Skeletal muscle cell (primary cell): ENCODE results near the gene RABEPK.
"Not testable (repeated sequence)": the region's sequence is repeated elsewhere in the genome, so short reads cannot be mapped to it uniquely, and the experiment has no call there.

Experiments used
- DNase-seq: peaks from one replicate; pipeline ENCODE4 v3.0.0-alpha.2; 2010; ENCODE audit warnings: low read depth
- H3K4me3 ChIP-seq: 2 replicates; pipeline ENCODE4 v1.5.1; 2011; ENCODE audit warnings: low read depth, mild to moderate bottlenecking, control low read depth, low read length, moderate library complexity

RABEPK gene

DNA sequence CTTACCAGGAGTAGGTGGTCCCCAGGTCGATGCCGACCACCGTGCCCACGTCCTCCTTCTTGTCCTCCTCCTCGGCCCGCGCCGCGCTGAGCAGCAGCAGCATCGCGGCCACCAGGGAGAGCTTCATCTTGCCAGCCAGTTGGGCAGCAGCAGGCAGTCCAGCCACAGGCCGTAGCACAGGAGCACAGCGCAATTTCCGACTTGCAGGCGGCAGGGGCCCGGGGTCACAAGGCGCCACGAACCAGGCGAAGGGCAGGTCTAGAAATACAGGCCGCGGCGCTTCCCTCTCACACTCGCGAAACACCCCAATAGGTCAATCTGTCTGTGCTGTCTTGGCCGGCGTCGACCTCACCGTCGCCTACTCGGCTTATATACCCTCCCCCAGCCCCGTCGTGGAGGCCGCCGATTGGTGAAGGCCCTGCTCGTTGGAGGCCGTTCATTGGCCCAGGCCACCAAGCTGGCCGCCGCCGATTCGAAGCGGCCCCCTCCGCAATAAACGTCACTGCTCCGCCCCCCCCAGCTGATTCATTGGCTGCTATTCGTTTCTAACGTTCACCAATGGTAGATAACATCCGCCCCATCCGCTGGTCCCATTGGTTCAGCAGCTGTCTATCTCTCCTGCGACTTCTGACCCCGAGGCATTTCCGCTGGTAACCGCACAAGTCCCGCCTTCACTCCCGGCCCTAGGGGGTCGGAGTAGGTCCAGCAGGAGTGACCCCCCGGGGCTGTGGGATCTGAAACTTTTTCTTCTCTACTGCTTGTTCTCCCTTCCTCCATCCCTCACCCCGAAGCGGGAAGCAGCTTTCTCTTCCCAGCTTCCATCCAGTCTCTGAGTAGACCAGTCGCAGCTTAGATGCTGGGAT lies 40.9 kb downstream of the RABEPK start, which contains the start of gene HSPA5:
Gene HSPA5, minus strand, starts transcription at position 344 of the 863 bp plus-strand sequence. Its CDS starts 217 bp downstream, at position 127.
- peak within 1 kb of the TSS; percentile 94 for H3K4me3 ChIP-seq
- peak; percentile 99 for DNase-seq

DNA sequence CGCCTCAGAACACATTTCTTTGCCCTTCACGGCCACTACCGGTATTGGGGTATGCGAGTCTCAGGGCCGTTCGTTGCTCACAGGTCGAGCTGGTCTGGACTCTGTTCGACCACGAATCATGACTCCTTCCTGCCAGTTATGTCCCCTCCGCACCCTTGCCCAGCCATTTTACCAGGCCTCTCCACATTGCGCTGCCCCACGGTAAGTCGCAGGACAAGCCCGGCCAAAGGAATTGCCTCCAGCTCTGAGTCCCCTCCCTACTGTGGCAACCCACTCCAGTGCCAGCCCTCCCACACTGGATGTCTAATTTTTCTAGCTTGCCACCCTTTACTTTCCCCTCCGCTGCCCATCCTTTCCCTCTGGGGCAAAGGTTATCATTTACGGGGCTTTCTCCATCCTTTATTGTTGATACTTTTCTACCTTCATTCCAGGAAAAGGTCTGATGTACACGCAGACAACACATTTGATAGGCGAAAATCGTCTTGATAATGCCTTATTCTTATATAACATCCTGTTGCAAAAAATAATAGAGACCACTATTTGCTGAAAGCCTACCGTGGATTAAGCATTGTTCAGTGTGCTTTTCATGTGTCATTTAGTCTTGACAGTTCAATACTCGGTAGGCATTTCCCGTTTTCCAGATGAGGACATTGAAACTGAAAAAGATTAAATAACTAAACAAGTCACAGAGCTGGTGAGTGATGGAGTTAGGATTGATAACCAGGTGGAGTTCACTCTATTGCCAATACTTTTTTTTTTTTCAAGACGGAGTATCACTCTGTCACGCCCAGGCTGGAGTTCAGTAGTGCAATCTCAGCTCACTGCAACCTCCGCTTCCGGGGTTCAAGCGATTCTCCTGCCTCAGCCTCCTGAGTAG lies 41.8 kb downstream of the RABEPK start:
- DNase-seq: no peak
- H3K4me3 ChIP-seq: peak overlapping the region; percentile 59

DNA sequence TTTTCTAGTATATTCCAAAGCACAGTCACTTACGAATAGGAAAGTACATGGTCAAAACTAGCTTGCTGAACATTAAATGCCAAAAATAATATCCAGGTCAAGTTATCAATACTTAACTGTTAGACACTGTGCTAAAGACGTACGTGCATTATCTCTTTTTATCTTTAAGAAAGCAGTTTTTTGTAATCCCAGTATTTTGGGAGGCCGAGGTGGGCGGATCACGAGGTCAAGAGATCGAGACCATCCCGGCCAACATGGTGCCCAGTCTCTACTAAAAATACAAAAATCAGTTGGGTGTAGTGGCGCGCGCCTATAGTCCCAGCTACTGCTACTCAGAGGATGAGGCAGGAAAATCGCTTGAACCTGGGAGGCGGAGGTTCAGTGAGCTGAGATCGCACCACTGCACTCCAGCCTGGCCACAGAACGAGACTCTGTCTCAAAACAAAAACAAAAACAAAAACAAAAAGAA lies 43.5 kb downstream of the RABEPK start:
- no peak for DNase-seq
- H3K4me3 ChIP-seq: no peak overlapping the region

- H3K4me3 ChIP-seq: no peak overlapping the region
- no peak for DNase-seq
Measured at GRCh38 chr9:125246261-125246667, 45.9 kb downstream of the RABEPK start.

- no peak overlapping the region for H3K4me3 ChIP-seq
- no peak for DNase-seq
Measured at GRCh38 chr9:125254231-125254630, 53.9 kb downstream of the RABEPK start.

GRCh38 chr9:125255781-125256391 lies 55.5 kb downstream of the RABEPK start:
- H3K4me3 ChIP-seq: no peak overlapping the region

GRCh38 chr9:125258160-125258785 lies 57.9 kb downstream of the RABEPK start:
- no peak overlapping the region for H3K4me3 ChIP-seq
- no peak for DNase-seq

More at GRCh38 chr9:125255781-125256391, 55.5 kb downstream of the RABEPK start:
- DNase-seq: no peak

- no peak for DNase-seq
- no peak overlapping the region for H3K4me3 ChIP-seq
Measured at GRCh38 chr9:125258832-125259534, 58.6 kb downstream of the RABEPK start.

- H3K4me3 ChIP-seq: no peak overlapping the region
- DNase-seq: peak; percentile 14
Measured at GRCh38 chr9:125260561-125260960, 60.2 kb downstream of the RABEPK start.

DNA sequence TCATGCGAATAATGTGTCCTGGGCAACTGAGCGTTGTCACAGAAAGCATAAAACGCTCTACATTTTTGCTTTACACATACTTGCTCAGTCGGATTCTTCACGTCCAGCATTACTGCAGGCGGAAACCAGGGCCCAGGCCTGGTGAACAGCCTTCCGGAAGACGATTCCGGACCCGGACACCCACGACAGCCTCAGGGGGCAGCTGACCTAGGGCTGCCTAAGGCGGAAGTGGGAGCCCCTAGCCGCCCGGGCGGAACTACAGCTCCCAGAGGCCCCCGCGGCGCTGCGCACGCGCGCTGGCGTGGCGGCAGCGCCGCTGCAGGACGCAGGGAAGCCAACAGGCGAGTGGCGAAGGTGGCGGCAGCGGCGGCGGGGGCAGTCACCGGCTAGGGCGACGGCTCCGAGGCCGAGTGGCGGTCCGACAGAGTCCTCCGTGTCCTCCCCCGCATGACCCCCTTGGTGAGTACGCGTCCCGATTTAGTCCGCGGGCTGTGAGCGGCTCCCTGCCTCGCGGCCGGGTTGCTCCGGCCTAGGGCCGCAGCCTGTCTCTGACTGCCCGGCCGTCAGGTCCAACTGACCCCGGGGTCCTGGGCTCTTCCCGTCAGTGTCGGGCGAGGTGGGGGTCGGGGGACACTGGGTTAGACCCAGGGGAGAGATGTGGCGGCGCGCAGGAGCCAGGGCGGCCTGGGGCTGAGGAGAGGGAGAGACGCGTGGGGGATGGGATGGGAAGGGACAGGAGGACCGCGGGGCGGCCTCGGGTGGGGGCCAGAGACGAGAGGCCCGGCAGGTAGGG lies 61.4 kb downstream of the RABEPK start, which contains the start of gene GAPVD1:
Gene GAPVD1, plus strand, starts transcription at position 326 of the 793 bp plus-strand sequence. CDS start 37,096 bp downstream, outside the sequence.
- H3K4me3 ChIP-seq: peak within 1 kb of the TSS; percentile 95
- peak; percentile 36 for DNase-seq

GRCh38 chr9:125262294-125262991 lies 62.1 kb downstream of the RABEPK start:
- no peak for DNase-seq
- H3K4me3 ChIP-seq: peak overlapping the region; percentile 95

DNA sequence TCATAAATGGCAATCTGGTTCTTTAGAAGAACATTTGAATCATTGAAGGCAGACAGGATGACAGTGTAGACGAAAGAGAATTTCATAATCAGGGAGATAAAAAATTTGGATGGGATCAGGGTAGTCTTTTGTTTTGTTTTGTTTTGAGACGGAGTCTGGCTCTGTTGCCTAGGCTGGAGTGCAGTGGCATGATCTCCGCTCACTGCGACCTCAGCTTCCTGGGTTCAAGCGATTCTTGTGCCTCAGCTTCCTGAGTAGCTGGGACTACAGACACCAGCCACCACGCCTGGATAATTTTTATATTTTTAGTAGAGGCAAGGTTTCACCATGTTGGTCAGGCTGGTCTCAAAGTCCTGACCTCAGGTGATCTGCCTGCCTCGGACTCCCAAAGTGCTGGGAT lies 63.7 kb downstream of the RABEPK start:
- not testable (repeated sequence) for H3K4me3 ChIP-seq, DNase-seq

GRCh38 chr9:125268394-125269013 lies 68.2 kb downstream of the RABEPK start:
- H3K4me3 ChIP-seq: no peak overlapping the region
- DNase-seq: no peak

- no peak for DNase-seq
- no peak overlapping the region for H3K4me3 ChIP-seq
Measured at GRCh38 chr9:125269014-125269397, 68.7 kb downstream of the RABEPK start.

- DNase-seq: no peak
- H3K4me3 ChIP-seq: no peak overlapping the region
Measured at GRCh38 chr9:125271081-125271480, 70.7 kb downstream of the RABEPK start.

GRCh38 chr9:125272697-125273096 lies 72.4 kb downstream of the RABEPK start:
- H3K4me3 ChIP-seq: no peak overlapping the region
- no peak for DNase-seq

DNA sequence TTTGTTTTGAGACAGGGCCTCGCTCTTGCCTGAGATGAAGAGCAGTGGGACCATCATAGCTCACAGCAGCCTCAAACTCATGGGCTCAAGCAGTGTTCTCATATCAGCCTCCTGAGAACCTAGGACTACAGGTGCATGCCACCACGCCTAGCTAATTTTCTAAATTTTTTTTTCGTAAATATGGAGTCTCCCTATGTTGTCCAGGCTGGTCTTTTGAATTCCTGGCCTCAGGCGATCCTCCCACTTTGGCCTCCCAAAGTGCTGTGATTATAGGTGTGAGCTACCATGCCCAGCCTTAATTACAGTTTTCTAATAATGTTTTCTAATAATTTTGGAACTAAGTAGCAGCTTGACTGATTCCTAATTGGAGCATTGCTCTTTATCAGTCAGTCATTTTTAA lies 76.4 kb downstream of the RABEPK start:
- H3K4me3 ChIP-seq: no peak overlapping the region
- no peak for DNase-seq
